Measurements from ENCODE around the gene PTGER3. TPM values are rescaled to one million over a fixed set of nuclear protein-coding genes. Genes with fewer than 3 reads are reported as not detected.
A peak's percentile ranks its signal among the peaks of the same experiment; 100 is the strongest.

The PTGER3 gene
- total RNA-seq, 1 experiment from 2014 or later = 0.50 TPM

DNA sequence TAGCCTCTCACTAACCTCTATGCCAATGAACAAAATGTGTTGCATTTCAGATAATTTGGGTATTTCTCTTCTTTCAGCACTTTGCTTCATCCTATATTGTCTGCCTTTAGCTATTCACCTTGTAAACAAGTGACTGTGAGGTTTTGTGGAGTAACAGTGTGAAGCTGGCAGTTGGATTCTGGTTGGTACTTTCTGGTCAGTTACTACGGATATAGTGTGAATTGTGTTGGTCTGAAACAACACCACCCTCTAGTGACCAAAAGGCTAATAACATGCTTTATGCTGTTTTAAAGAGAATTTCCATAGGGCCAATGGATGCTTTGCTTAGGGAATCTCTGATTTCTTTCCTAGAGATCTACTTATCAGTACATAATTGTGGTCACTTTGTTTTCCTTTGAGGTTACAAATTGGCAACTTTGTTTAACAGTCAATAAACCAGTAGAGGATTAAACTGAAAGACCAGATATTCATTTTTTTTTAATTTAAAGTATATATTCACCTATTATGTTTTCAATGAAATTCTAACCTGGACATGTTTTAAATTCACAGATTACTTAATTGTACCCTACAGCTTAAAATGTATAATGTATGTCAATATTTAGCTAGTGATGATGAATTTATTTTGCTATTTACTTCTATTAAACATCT lies 2.5 kb upstream of the PTGER3 start:
- DNase-seq (ENCODE audit: low spot score) = peak; percentile 80

DNA sequence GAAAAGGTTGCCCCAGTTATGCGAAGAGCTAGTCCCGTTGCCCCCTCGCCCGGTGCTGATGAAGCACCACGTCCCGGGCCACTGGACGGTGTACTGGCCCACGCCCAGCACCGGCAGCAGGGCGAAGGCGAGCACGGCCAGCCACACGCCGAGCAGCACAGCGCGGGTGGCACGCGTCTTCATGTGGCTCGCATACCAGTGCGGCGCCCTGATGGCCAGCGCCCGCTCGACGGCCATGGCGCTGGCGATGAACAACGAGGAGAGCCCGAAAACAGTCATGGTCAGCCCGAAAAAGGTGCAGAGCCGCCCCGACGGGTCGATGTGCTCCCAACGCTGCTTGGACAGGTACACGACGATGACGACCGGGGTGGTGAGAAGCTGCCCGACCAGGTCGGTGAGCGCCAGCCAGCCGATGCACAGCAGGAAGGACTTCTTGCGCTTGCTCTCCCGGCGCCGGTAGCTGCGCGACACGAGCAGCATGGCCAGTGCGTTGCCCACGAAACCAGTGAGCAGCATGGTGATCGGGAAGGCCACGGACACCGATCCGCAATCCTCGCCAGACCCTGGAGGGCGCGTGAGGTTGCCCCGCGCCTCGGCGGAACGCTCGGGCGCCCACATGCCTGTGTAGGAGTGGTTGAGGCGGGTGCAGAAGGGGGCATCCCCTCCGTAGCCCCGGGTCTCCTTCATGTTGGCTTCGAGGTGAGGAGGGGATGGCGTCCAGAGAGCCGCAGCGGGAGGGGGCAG lies 553 bp downstream of the PTGER3 start:
- no peak for DNase-seq (ENCODE audit: low spot score)

DNA sequence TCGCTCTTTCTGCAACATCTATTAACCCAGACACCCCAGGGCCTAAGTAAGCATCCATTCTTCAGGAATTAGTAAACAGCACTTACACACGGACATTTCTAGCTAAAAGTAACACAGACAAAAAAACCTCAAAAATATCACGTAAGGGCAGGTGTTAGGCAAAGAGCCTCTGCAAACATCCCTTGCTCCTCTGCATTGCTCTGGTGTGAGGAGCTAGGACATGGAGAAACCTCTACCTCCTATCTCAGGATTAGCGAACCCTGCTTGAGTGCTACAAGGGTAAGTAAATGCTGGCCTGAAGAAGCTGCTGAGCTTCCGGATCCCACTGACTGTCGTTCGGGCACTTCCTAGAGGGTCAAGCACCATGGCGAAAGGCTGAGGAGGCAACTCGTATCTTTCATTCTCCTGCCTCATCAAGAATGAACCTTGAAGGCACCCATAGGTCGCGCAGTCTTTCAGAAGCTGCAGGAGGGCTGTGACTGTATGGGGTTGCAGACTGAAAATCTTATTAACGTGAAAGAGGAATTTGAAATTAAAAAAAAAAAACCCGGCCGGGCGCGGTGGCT lies 2.1 kb downstream of the PTGER3 start:
- no peak for DNase-seq (ENCODE audit: low spot score)

DNA sequence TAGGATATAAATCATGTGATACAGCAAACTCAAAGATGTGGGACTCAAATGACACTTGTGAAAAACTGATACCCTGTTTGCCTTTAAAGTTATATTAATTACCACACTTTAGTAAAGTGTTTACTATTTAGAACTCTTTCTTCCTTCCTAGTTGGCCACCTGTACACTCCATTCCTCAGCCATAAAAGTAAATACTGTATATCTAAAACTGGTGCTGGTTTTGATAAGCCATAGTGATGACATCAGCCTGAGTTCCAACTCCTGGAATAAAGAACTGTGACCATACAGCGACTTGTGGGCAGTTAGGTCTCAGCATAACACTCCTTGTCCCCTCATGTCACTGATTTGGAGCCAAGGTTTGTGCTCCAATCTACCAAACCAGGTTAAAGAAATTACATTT lies 2.8 kb downstream of the PTGER3 start:
- DNase-seq (ENCODE audit: low spot score) = no peak

DNA sequence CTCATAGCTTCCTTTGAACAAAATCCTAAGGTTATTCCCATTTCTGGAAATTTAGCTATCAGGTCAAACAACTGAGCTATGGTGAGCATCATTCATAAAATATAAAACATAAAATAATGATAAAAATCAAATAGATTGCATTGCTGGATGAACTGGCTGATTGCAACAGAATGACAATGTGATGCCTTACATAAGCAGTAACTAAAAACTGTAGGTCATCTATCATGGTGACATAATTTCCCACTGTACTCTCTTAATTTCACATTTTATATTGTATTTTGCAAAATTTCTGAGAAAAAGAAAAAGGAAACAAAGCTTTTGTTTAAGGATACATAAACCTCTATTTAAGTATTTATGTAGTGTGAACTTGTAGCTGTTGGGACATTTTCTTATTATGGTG lies 4.6 kb downstream of the PTGER3 start:
- DNase-seq (ENCODE audit: low spot score) = no peak

- DNase-seq (ENCODE audit: low spot score) = no peak
These were observed 5.8 kb downstream of the PTGER3 start for GRCh38 chr1:71041806-71042205.

GRCh38 chr1:71039661-71040262 lies 7.9 kb downstream of the PTGER3 start:
- DNase-seq (ENCODE audit: low spot score) = no peak

DNA sequence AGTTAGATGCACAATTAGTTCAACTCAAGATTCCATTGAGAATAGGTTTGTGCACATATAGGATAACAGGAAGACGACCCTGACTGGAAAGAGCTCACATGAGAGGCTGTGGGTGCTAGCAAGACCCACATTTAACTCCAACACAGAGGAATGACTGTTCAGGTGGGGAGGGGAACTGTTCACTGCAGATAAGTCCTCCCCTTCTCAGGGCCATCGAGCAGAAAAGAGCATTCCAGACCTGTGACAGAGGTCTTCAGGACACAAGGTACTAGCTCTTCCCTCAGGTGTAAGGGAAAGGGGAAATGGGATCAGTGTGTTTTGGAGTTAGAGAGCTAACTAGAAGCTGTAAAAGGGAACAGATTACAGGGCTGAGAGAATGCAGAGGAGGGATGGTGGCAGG lies 8.7 kb downstream of the PTGER3 start:
- DNase-seq (ENCODE audit: low spot score) = no peak

DNA sequence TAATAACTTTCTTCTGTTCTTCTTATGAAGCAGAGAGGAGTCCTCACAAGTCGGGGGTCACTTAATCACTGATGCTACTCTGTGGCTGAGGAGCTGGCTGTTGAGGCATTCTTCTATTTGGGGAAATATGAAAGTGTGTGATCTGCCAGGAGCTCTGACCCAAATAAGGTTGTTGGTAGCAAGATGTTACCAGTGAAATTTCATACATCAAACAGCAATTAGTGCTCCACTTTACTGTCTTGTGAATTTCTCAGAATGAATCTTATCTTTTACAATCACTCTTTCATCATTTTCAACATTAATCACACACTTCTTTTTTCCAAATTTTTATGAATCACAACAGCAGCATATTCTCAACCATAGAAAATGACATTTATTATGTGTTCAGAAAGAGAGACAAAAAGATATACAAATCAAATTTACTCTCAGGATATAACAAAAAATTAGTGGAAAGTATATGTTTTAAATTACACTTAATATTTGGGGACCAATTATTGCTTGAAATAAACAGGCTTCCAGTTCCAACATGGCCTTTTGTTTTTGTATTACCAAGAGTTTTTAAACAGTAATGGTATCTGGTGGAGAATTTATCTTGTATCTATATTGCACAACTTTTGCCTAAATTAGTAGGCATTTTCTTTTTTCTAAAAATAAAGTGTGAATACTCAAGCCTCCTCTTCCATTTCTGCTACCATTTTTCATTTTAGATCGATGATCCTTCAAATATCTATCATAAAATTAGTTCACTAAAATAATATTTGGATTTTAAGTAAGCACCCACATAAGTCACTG lies 9.6 kb downstream of the PTGER3 start:
- DNase-seq (ENCODE audit: low spot score) = no peak

GRCh38 chr1:71037066-71037465 lies 10.6 kb downstream of the PTGER3 start:
- DNase-seq (ENCODE audit: low spot score) = no peak

DNA sequence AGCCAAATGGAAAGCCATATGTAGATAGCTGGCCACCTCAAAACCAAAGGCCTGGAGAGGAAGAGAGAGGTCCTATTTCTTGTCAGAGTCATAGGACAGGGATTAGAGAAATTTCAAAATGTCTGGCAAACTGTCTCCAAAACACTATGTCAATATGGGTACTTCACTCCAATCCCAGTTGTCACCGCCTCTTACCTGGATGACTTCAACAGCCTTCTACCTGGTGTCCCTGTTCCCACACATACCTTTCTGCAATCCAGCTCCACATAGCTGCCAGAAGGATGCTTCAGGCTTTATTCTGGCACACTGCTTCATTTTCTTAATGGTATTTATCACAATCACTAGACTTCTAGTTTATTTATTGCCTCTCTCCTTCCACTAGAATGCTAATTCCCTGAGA lies 14.5 kb downstream of the PTGER3 start:
- no peak for DNase-seq (ENCODE audit: low spot score)

- no peak for DNase-seq (ENCODE audit: low spot score)
These were observed 16.2 kb downstream of the PTGER3 start for GRCh38 chr1:71031426-71031825.

GRCh38 chr1:71030026-71030425 lies 17.6 kb downstream of the PTGER3 start:
- DNase-seq (ENCODE audit: low spot score) = no peak

DNA sequence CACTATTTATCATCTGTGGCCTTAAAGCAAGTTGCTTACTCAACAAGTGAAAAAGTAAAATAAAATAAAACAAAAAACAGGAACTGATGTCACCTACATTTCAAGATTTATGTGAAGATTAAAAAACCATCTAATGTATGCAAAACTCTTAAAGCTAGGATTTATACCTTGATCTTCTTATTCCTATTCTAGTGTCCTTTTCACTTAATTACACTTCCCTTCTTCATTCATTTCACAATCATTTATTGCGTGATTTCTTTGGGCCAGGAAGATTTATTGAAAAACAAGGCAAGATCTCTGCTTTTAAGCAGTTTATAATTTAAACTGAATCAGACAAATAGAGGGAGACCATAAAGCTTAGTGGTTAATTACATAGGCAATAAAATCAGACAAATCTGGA lies 18.6 kb downstream of the PTGER3 start:
- no peak for DNase-seq (ENCODE audit: low spot score)

- no peak for DNase-seq (ENCODE audit: low spot score)
These were observed 19.6 kb downstream of the PTGER3 start for GRCh38 chr1:71027991-71028390.

DNA sequence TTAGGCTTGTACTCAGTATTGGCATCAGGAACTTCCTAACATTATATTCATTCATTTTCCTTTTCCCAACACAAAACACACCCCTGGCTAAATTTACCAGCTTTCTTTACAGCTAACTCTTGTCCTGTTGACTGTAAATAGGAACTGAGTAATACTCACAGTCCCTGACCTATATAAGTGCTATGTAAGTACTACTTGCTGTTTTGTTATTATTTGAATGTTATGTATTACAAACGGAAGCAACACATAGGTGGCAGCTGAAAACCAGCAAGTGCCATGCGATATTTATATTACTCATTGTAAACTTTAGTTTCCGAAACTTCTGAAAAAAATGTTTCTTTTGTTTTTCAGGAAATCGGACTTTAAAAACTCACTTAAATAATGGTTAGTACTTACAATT lies 21.5 kb downstream of the PTGER3 start:
- DNase-seq (ENCODE audit: low spot score) = no peak

GRCh38 chr1:71023515-71023914 lies 24.1 kb downstream of the PTGER3 start:
- no peak for DNase-seq (ENCODE audit: low spot score)

DNA sequence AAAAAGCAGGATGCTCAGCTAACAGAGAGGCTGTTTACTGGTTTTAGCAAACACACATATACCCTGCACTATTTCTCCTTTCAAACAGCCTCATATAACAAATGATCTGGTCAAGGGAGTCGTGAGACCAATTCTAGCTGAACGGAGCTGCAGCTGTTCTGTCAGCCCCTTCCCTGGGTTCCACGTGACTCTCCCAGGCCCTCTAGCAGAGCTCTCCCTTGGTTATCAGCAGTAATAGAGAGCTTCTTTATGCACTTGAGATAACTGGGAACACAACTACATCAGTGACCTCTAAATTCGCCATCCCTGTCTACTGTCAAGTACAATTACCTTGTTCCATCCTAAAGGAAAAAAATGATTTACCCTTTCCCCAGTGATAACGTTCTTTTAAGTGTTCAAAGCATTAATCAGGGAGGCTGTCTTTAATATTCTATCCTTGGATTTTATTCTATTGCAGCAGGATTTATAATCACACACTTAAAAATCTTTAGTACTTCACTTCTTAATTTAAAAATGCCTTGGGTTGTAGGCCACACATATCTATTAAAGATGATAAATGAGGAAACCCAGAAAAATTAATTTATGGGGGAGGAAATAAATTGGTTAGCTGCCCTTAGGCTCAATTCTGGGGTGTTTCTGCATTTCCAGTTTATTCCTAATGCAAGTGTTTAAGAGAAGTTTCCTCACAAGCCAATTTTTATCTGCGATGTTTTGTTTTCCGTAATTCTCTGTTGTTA lies 28.2 kb downstream of the PTGER3 start:
- DNase-seq (ENCODE audit: low spot score) = no peak

GRCh38 chr1:71018791-71019190 lies 28.8 kb downstream of the PTGER3 start:
- DNase-seq (ENCODE audit: low spot score) = no peak

- DNase-seq (ENCODE audit: low spot score) = no peak
These were observed 31.9 kb downstream of the PTGER3 start for GRCh38 chr1:71015745-71016144.

DNA sequence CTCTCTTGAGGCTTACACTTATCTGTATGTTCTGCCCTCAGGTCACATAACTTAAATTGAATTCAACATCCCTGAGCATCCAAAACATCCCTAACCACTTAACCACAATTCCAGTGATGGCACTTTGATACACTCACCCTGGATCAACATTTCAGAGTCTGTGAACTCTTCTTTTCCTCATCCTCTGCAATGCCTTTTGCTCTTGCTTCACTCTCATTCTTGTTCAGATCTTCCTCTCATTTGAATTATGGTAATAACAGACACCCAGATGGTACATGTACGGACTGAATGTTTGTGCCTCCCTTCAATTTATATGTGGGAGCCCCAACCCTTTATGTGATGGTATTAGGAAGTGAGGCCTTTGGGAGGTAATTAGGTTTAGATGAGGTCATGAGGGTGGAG lies 33.4 kb downstream of the PTGER3 start:
- DNase-seq (ENCODE audit: low spot score) = no peak
